Keratinocyte (primary cell): ENCODE measurements around the gene USP31. TPM values are rescaled to one million over a fixed set of nuclear protein-coding genes. Genes with fewer than 3 reads are reported as not detected.

Source experiments
- DNase-seq: peaks from one replicate; pipeline ENCODE4 v3.0.0-alpha.2; 2011; ENCODE audit warnings: low read depth, missing footprints, low spot score
- FAIRE-seq: peaks from 2 replicates; lab custom pipeline; 2011; peaks lifted over from hg19 to GRCh38; lab: Jason Lieb, UNC
- H2AFZ ChIP-seq: 2 replicates; pipeline ENCODE4 v1.6.0; 2012; ENCODE audit warnings: low read length, control low read depth, inconsistent platforms; ENCODE audit not compliant: control insufficient read depth
- H3K27ac ChIP-seq: 2 replicates; pipeline ENCODE4 v1.5.1; 2011; ENCODE audit warnings: low read length; ENCODE audit not compliant: control insufficient read depth, insufficient read depth
- H3K27me3 ChIP-seq: 3 replicates; pipeline ENCODE4 v1.6.0; 2011; ENCODE audit warnings: low read length; ENCODE audit not compliant: control insufficient read depth, insufficient read depth; ENCODE audit errors: extremely low read depth
- H3K36me3 ChIP-seq, 2 experiments: 2 replicates in 1 of 2; 3 replicates in 1 of 2; pipeline ENCODE4 v1.5.1; 2011; ENCODE audit warnings: low read length in 2 of 2, mild to moderate bottlenecking in 1 of 2; ENCODE audit not compliant: control insufficient read depth in 2 of 2, insufficient read depth in 2 of 2; ENCODE audit errors: extremely low read depth in 1 of 2
- H3K4me1 ChIP-seq: 3 replicates; pipeline ENCODE4 v1.5.1; 2011; ENCODE audit warnings: low read length; ENCODE audit not compliant: control insufficient read depth, insufficient read depth; ENCODE audit errors: extremely low read depth
- H3K4me2 ChIP-seq: 3 replicates; pipeline ENCODE4 v1.6.0; 2011; ENCODE audit warnings: low read depth, low read length; ENCODE audit not compliant: control insufficient read depth, insufficient read depth; ENCODE audit errors: extremely low read depth
- H3K4me3 ChIP-seq, 3 experiments: fragments of 200-600 bp in 1 of 3; sonication (generic) in 1 of 3; 2 replicates in 2 of 3; 3 replicates in 1 of 3; pipeline ENCODE4 v1.5.1; 2011 to 2016; ENCODE audit warnings: low read length in 3 of 3, mild to moderate bottlenecking in 3 of 3, control low read depth in 2 of 3, inconsistent platforms in 1 of 3, low read depth in 1 of 3, mixed read lengths in 1 of 3, mixed run types in 1 of 3, moderate library complexity in 1 of 3; ENCODE audit not compliant: control insufficient read depth in 2 of 3, insufficient read depth in 2 of 3; ENCODE audit errors: extremely low read depth in 1 of 3
- H3K79me2 ChIP-seq: 2 replicates; pipeline ENCODE4 v1.6.0; 2012; ENCODE audit warnings: low read length; ENCODE audit not compliant: control insufficient read depth, insufficient read depth
- H3K9ac ChIP-seq: 3 replicates; pipeline ENCODE4 v1.6.0; 2011; ENCODE audit warnings: low read length; ENCODE audit not compliant: control insufficient read depth, insufficient read depth; ENCODE audit errors: extremely low read depth
- H3K9me1 ChIP-seq: 3 replicates; pipeline ENCODE4 v1.6.0; 2011; ENCODE audit warnings: low read length; ENCODE audit not compliant: control insufficient read depth, insufficient read depth; ENCODE audit errors: extremely low read depth
- H3K9me3 ChIP-seq: 2 replicates; pipeline ENCODE4 v1.5.1; 2012; ENCODE audit warnings: low read depth, low read length; ENCODE audit not compliant: control insufficient read depth
- H4K20me1 ChIP-seq: 3 replicates; pipeline ENCODE4 v1.6.0; 2011; ENCODE audit warnings: low read length; ENCODE audit not compliant: control insufficient read depth, insufficient read depth; ENCODE audit errors: extremely low read depth
- CTCF ChIP-seq, 3 experiments: IDR thresholded peaks in 1 of 3; conservative IDR thresholded peaks in 1 of 3; optimal IDR thresholded peaks in 1 of 3; 2 replicates in 2 of 3; 3 replicates in 1 of 3; pipeline versions ENCODE3 to v1.5.1; 2011; ENCODE audit warnings: low read length in 3 of 3, mild to moderate bottlenecking in 3 of 3, moderate library complexity in 2 of 3, control low read depth in 1 of 3, inconsistent platforms in 1 of 3; ENCODE audit not compliant: insufficient read depth in 2 of 3; ENCODE audit errors: extremely low read depth in 1 of 3
- EZH2 ChIP-seq: IDR thresholded peaks from one replicate; pipeline ENCODE4 v1.6.1; 2012; ENCODE audit warnings: inconsistent platforms, mild to moderate bottlenecking, low read length, moderate library complexity
- dilution Hi-C: fragments of 300-500 bp; cut with MboI; formaldehyde crosslinking; loops from one replicate; pipeline ENCODE4 v1.7.0; 2020; ENCODE audit warnings: low sequenced_read_pairs; ENCODE audit not compliant: extremely low pct_ligation_motif_present
- polyA plus RNA-seq, 5 experiments: library from polyadenylated mRNA; depleted of rRNA in 3 of 5; stranded (reverse) in 3 of 5; stranded (forward) in 1 of 5; unstranded in 1 of 5; fragments of >200 nt; gene quantifications; 1 replicate in 1 of 5; 2 replicates in 3 of 5; 3 replicates in 1 of 5; pipeline versions ENCODE4 v1.2.1 to v1.2.3, GENCODE V29; 2011 to 2012; ENCODE audit warnings: missing spikeins in 2 of 5, low read depth in 1 of 5, low replicate concordance in 1 of 5

Gene USP31
- polyA plus RNA-seq, 1 donor (not counting 4 experiments of a cell fraction or from before 2014, with no cell fraction given), result 16.3 TPM

- H3K9me1 ChIP-seq, result no peaks in the 10 kb centered on the region
- peaks cover 19 to 23% of the 10 kb centered on the region in 2 experiments for H3K36me3 ChIP-seq
- no peaks in the 10 kb centered on the region for H3K27me3 ChIP-seq
- H2AFZ ChIP-seq, result no peak overlapping the region
- H4K20me1 ChIP-seq, result no peaks in the 10 kb centered on the region
- DNase-seq, result no peak
- H3K9ac ChIP-seq, result no peak overlapping the region
- H3K4me3 ChIP-seq, result no peak overlapping the region
- FAIRE-seq, result no peak
- peaks cover 10% of the 10 kb centered on the region for H3K4me1 ChIP-seq
- no peak overlapping the region for H3K27ac ChIP-seq
- H3K4me2 ChIP-seq, result no peak overlapping the region
- no peak for TF ChIP-seq CTCF (optimal IDR thresholded peaks at IDR 0.05 in 1 of 3, IDR thresholded peaks at IDR 0.05 in 1 of 3, conservative IDR thresholded peaks at IDR 0.05 in 1 of 3; ENCODE audit: extremely low read depth in 1 of 3, insufficient read depth in 2 of 3, low read length in 3 of 3)
- TF ChIP-seq EZH2, result no peak
- no peaks in the 10 kb centered on the region for H3K9me3 ChIP-seq
- dilution Hi-C loops, result no loop called here
- H3K79me2 ChIP-seq, result peaks cover 67% of the 10 kb centered on the region
Observed at GRCh38 chr16:23107936-23108335, 41.3 kb downstream of the USP31 start.

- peaks cover 10% of the 10 kb centered on the region for H3K4me1 ChIP-seq
- H3K4me2 ChIP-seq, result no peak overlapping the region
- TF ChIP-seq EZH2, result no peak
- TF ChIP-seq CTCF (optimal IDR thresholded peaks at IDR 0.05 in 1 of 3, IDR thresholded peaks at IDR 0.05 in 1 of 3, conservative IDR thresholded peaks at IDR 0.05 in 1 of 3; ENCODE audit: extremely low read depth in 1 of 3, insufficient read depth in 2 of 3, low read length in 3 of 3), result no peak
- H3K9me3 ChIP-seq, result no peaks in the 10 kb centered on the region
- H3K9ac ChIP-seq, result no peak overlapping the region
- H4K20me1 ChIP-seq, result no peaks in the 10 kb centered on the region
- H3K4me3 ChIP-seq, result no peak overlapping the region
- DNase-seq (no peak), FAIRE-seq (no peak)
- H3K27me3 ChIP-seq, result no peaks in the 10 kb centered on the region
- dilution Hi-C loops, result no loop called here
- no peaks in the 10 kb centered on the region for H3K9me1 ChIP-seq
- peaks cover 21 to 28% of the 10 kb centered on the region in 2 experiments for H3K36me3 ChIP-seq
- H3K79me2 ChIP-seq, result peaks cover 65% of the 10 kb centered on the region
- no peak overlapping the region for H3K27ac ChIP-seq
- H2AFZ ChIP-seq, result no peak overlapping the region
Observed at GRCh38 chr16:23107117-23107516, 42.1 kb downstream of the USP31 start.
